Gastrocnemius medialis (tissue), 4 donors: ENCODE measurements around the gene C3orf22. TPM values are rescaled to one million over a fixed set of nuclear protein-coding genes. Genes with fewer than 3 reads are reported as not detected.

ENCODE experiments used
- ATAC-seq, 2 donors: fragments of 150-250 bp; one replicate each; pipeline ENCODE4 v1.9.1; 2016
- DNase-seq, 2 donors: peaks; one replicate each; pipeline ENCODE4 v3.0.0-alpha.2; 2019
- H3K27ac ChIP-seq, 4 donors: fragments of 200-600 bp; sonication (generic); 1 replicate in 1 of 4; 2 replicates in 3 of 4; pipeline ENCODE4 v1.5.1; 2016 to 2018; ENCODE audit warnings: mild to moderate bottlenecking in 2 of 4, moderate library complexity in 1 of 4
- H3K27me3 ChIP-seq, 3 donors: fragments of 200-600 bp; sonication (generic) in 2 of 3; 1 replicate in 1 of 3; 2 replicates in 2 of 3; pipeline versions ENCODE4 v1.5.1 to v1.6.0; 2016 to 2019; ENCODE audit warnings: mild to moderate bottlenecking in 1 of 3, moderate library complexity in 1 of 3
- H3K36me3 ChIP-seq, 2 donors: fragments of 200-600 bp; sonication (generic) in 1 of 2; one replicate each; pipeline ENCODE4 v1.5.1; 2017 to 2018
- H3K4me1 ChIP-seq, 2 donors: fragments of 200-600 bp; sonication (generic) in 1 of 2; one replicate each; pipeline ENCODE4 v1.5.1; 2016 to 2017; ENCODE audit warnings: mild to moderate bottlenecking in 2 of 2
- H3K4me3 ChIP-seq, 4 donors: fragments of 200-600 bp; sonication (generic) in 3 of 4; 1 replicate in 1 of 4; 2 replicates in 3 of 4; pipeline ENCODE4 v1.5.1; 2016 to 2019; ENCODE audit warnings: mild to moderate bottlenecking in 2 of 4
- H3K9me3 ChIP-seq, 3 donors: fragments of 200-600 bp; sonication (generic) in 2 of 3; 1 replicate in 1 of 3; 2 replicates in 2 of 3; pipeline ENCODE4 v1.5.1; 2016 to 2019
- CTCF ChIP-seq, 5 experiments: fragments of 450-650 bp in 3 of 5; fragments of 200-600 bp in 2 of 5; sonication (generic) in 2 of 5; IDR thresholded peaks in 4 of 5; conservative IDR thresholded peaks in 1 of 5; 1 replicate in 4 of 5; 2 replicates in 1 of 5; pipeline ENCODE4 v1.5.1; 2016 to 2019; ENCODE audit warnings: antibody characterized with exemption in 5 of 5, mild to moderate bottlenecking in 3 of 5, moderate library complexity in 3 of 5
- POLR2A ChIP-seq, 2 donors: fragments of 450-650 bp; IDR thresholded peaks; one replicate each; pipeline ENCODE4 v1.6.1; 2017; ENCODE audit warnings: antibody characterized with exemption in 2 of 2, mild to moderate bottlenecking in 2 of 2, moderate library complexity in 2 of 2
- in situ Hi-C, 4 donors: fragments of 200-750 bp; cut with MboI; loops; one replicate each; pipeline versions ENCODE4 v1.15.0 to v1.8.0; 2017; ENCODE audit warnings: low sequenced_read_pairs in 4 of 4
- intact Hi-C: fragments of 100-400 bp; cut with DNase I; formaldehyde crosslinking; loops from one replicate; pipeline ENCODE4 v1.15.1; 2023; ENCODE audit warnings: low total_unique reads
- total RNA-seq, 4 donors: library from RNA; depleted of rRNA; stranded (reverse); fragments of >200 nt; gene quantifications; one replicate each; pipeline versions ENCODE4 v1.1.0 to v1.2.3, GENCODE V29; 2016

C3orf22 gene
- total RNA-seq, 4 donors from 2014 or later = not detected

- TF ChIP-seq CTCF (IDR thresholded peaks at IDR 0.05 in 4 of 5, conservative IDR thresholded peaks at IDR 0.05 in 1 of 5) = no peak
- TF ChIP-seq POLR2A (IDR thresholded peaks at IDR 0.05) = no peak
- H3K4me3 ChIP-seq = no peak overlapping the region
- no peak overlapping the region for H3K27ac ChIP-seq
- H3K36me3 ChIP-seq = no peaks in the 10 kb centered on the region
- in situ Hi-C loops (no loop called here), intact Hi-C loops (no loop called here)
- no peaks in the 10 kb centered on the region for H3K9me3 ChIP-seq
- peaks cover 0 to 5% of the 10 kb centered on the region in 2 donors for H3K4me1 ChIP-seq
- DNase-seq (no peak), ATAC-seq (no peak)
- H3K27me3 ChIP-seq = no peaks in the 10 kb centered on the region
Measured at GRCh38 chr3:126578702-126579101, 20.0 kb upstream of the C3orf22 start.

- no peak for DNase-seq
- Histone ChIP-seq H3K9me3 (no peaks in the 10 kb centered on the region), H3K36me3 (no peaks in the 10 kb centered on the region), H3K27ac (no peak overlapping the region), H3K4me1 (peaks cover 0 to 14% of the 10 kb centered on the region in 2 donors), H3K4me3 (no peak overlapping the region), H3K27me3 (no peaks in the 10 kb centered on the region)
- in situ Hi-C loops (no loop called here), intact Hi-C loops (no loop called here)
- TF ChIP-seq CTCF (IDR thresholded peaks at IDR 0.05 in 4 of 5, conservative IDR thresholded peaks at IDR 0.05 in 1 of 5) = no peak
- TF ChIP-seq POLR2A (IDR thresholded peaks at IDR 0.05) = no peak
- ATAC-seq = no peak
Measured at GRCh38 chr3:126577261-126577660, 18.5 kb upstream of the C3orf22 start.

GRCh38 chr3:126573492-126574117 lies 14.9 kb upstream of the C3orf22 start:
- Histone ChIP-seq H3K9me3 (no peaks in the 10 kb centered on the region), H3K27me3 (no peaks in the 10 kb centered on the region), H3K4me1 (peaks cover 0 to 14% of the 10 kb centered on the region in 2 donors), H3K27ac (peak overlapping the region; percentile 12 to 72 (median 38)), H3K4me3 (peak overlapping the region in 1 of 4 donors; percentile 11), H3K36me3 (no peaks in the 10 kb centered on the region)
- TF ChIP-seq POLR2A (IDR thresholded peaks at IDR 0.05) (no peak), CTCF (IDR thresholded peaks at IDR 0.05 in 4 of 5, conservative IDR thresholded peaks at IDR 0.05 in 1 of 5) (no peak)
- peak; percentile 77 to 88 for ATAC-seq
- in situ Hi-C loops = no loop called here
- DNase-seq = peak; percentile 49 to 50
- intact Hi-C loops = no loop called here

- Histone ChIP-seq H3K27me3 (no peaks in the 10 kb centered on the region), H3K36me3 (no peaks in the 10 kb centered on the region), H3K4me3 (no peak overlapping the region), H3K4me1 (peaks cover 0 to 14% of the 10 kb centered on the region in 2 donors), H3K27ac (no peak overlapping the region), H3K9me3 (no peaks in the 10 kb centered on the region)
- ATAC-seq (no peak), DNase-seq (no peak)
- TF ChIP-seq POLR2A (IDR thresholded peaks at IDR 0.05) = no peak
- TF ChIP-seq CTCF (IDR thresholded peaks at IDR 0.05 in 4 of 5, conservative IDR thresholded peaks at IDR 0.05 in 1 of 5) = no peak
- intact Hi-C loops = no loop called here
- in situ Hi-C loops = no loop called here
Measured at GRCh38 chr3:126571078-126571477, 12.3 kb upstream of the C3orf22 start.

- ATAC-seq = no peak
- in situ Hi-C loops (no loop called here), intact Hi-C loops (no loop called here)
- no peak for DNase-seq
- no peak for TF ChIP-seq CTCF (IDR thresholded peaks at IDR 0.05 in 4 of 5, conservative IDR thresholded peaks at IDR 0.05 in 1 of 5)
- no peak for TF ChIP-seq POLR2A (IDR thresholded peaks at IDR 0.05)
- Histone ChIP-seq H3K36me3 (no peaks in the 10 kb centered on the region), H3K4me3 (no peak overlapping the region), H3K27me3 (no peaks in the 10 kb centered on the region), H3K9me3 (no peaks in the 10 kb centered on the region), H3K27ac (no peak overlapping the region), H3K4me1 (peaks cover 0 to 14% of the 10 kb centered on the region in 2 donors)
Measured at GRCh38 chr3:126570103-126570541, 11.4 kb upstream of the C3orf22 start.
